ENCODE results near the gene AGFG2.
A peak's percentile ranks its signal among the peaks of the same experiment; 100 is the strongest.

The AGFG2 gene

DNA sequence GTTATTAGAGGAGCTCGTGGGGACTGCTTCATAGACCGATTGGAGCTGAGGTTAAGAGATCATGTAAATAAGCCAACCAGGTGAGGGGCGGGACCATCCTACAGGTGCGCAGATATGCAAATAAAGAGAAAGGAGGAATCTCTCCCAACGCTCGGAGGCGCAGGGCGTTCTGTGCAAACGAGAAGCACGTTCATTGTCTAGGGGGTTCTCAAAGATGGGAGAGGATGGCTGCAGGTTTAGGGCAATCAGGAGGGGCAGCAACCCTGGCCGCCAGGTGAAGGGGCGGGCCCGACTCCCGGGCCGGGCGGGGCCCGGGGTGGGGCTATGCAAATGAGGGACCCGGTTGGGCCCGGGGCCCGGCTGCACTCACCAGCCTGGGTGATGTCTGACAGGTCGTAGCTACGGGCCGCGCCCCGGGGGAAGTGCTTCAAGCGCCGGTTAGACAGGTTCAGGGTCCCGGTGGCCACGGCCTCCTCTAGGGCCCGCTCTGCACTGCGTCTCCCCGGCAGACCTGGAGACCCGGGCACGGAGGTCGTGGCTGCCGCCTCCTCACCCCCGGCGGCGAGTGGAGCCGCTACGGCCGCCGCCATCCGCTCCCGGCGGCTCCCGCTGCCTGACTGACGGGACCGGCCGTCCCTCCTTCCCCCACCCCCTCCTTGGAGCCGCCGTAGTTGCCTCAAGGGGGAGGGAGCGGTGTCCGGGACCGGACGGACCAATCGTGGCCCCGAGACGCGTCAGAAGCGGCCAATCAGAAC, 46.7 kb downstream of the AGFG2 start, which contains the start of gene LRCH4:
TSS of gene LRCH4 (minus strand) at position 619 of the 755 bp plus-strand sequence. CDS start at position 590, 29 bp downstream.
- TF ChIP-seq GABPA (IDR thresholded peaks at IDR 0.05; ENCODE audit: low read depth) (peak; percentile 32), SPI1 (IDR thresholded peaks at IDR 0.05; ENCODE audit: borderline replicate concordance, low read depth) (no peak), CTCF (IDR thresholded peaks at IDR 0.05; ENCODE audit: insufficient read depth, low read length) (no peak), REST (IDR thresholded peaks at IDR 0.05; ENCODE audit: insufficient replicate concordance, low read depth) (peak; percentile 56), POLR2AphosphoS5 (IDR thresholded peaks at IDR 0.05; ENCODE audit: low read depth) (peak; percentile 96)
- Histone ChIP-seq H3K4me3 (replicated peaks; ENCODE audit: insufficient read depth, low read length) (peak within 1 kb of the TSS; percentile 94), H3K27me3 (ENCODE audit: insufficient read depth, poor library complexity, severe bottlenecking) (no peaks in the 10 kb centered on the region), H3K27ac (replicated peaks) (peak within 1 kb of the TSS; percentile 94)
- peak in 1 of 2 experiments; percentile 31 for DNase-seq (ENCODE audit: low read depth in 1 of 2, low spot score in 1 of 2)

GRCh38 chr7:100586266-100587025, 47.4 kb downstream of the AGFG2 start, which contains the start of gene FBXO24:
Gene FBXO24 (plus strand): TSS chr7:100586328. CDS start chr7:100586626, 298 bp downstream.
- TF ChIP-seq GABPA (IDR thresholded peaks at IDR 0.05; ENCODE audit: low read depth) (peak; percentile 26; the same call in 1 of the 2 replicates), POLR2AphosphoS5 (IDR thresholded peaks at IDR 0.05; ENCODE audit: low read depth) (no peak; the same call in 1 of the 2 replicates)
- Histone ChIP-seq H3K4me3 (replicated peaks; ENCODE audit: insufficient read depth, low read length) (peak within 1 kb of the TSS; percentile 94), H3K27me3 (ENCODE audit: insufficient read depth, poor library complexity, severe bottlenecking) (no peaks in the 10 kb centered on the region), H3K27ac (replicated peaks) (peak within 1 kb of the TSS; percentile 94)
- DNase-seq (ENCODE audit: low read depth in 1 of 2, low spot score in 1 of 2), result peak; percentile 100

DNA sequence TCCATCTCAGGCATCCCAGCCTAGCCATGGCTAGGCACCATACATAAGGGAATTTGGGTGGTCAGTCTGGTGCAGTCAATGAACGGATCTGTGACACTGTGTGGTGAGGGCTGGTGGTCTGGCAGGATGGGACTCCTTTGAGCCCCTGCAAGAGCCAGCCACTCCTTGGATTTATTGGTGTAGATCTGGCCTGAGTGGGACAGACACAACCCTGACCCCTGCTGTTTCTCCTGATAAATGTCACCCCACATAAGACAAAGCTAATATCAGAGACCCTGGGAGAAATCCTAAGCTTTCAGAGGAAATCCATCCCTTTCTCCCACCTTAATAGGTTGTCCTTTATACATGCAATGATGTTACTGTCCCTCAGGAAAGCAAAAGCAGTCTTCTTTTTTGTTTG, 49.4 kb downstream of the AGFG2 start:
- no peak overlapping the region for H3K27ac ChIP-seq (replicated peaks)
- no peaks in the 10 kb centered on the region for H3K27me3 ChIP-seq (ENCODE audit: insufficient read depth, poor library complexity, severe bottlenecking)
- no peak overlapping the region for H3K4me3 ChIP-seq (replicated peaks; ENCODE audit: insufficient read depth, low read length)
- TF ChIP-seq POLR2AphosphoS5 (IDR thresholded peaks at IDR 0.05; ENCODE audit: low read depth), result no peak
- TF ChIP-seq CTCF (IDR thresholded peaks at IDR 0.05; ENCODE audit: insufficient read depth, low read length), result peak; percentile 32
- no peak for TF ChIP-seq SPI1 (IDR thresholded peaks at IDR 0.05; ENCODE audit: borderline replicate concordance, low read depth)
- TF ChIP-seq GABPA (IDR thresholded peaks at IDR 0.05; ENCODE audit: low read depth), result no peak
- DNase-seq (ENCODE audit: low read depth in 1 of 2, low spot score in 1 of 2), result peak in 1 of 2 experiments; percentile 33

DNA sequence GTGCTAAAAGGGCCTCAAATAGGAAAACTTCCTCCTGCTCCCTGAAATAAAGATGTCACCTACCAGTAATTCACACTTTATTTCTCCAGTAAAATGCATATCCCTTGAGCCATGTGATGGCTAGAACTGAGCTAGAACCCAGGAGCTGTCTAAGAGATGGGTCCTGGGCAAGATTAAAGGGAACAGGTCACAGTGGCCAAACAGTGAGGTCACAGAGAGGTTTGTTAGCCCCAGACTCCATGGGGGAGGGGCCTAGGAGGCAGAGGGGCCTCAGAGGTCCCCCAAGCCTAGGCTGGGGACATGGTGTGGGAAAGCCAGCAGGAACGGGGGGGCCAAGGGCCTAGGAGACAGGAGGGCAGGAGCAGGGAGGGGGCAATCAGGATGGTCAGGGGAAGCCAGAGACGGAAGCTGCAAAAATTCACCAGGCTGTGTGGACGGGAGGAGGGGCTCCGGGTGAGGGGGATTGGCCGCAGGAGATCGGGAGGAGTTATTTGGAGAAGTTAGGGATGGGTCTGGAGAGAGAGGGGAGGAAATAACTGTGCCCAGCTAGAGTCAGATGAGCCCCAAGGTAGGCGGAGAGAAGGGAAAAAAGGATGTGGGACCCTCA, 50.4 kb downstream of the AGFG2 start:
- Histone ChIP-seq H3K27ac (replicated peaks) (no peak overlapping the region), H3K4me3 (replicated peaks; ENCODE audit: insufficient read depth, low read length) (no peak overlapping the region), H3K27me3 (ENCODE audit: insufficient read depth, poor library complexity, severe bottlenecking) (no peaks in the 10 kb centered on the region)
- TF ChIP-seq SPI1 (IDR thresholded peaks at IDR 0.05; ENCODE audit: borderline replicate concordance, low read depth), result no peak
- TF ChIP-seq CTCF (IDR thresholded peaks at IDR 0.05; ENCODE audit: insufficient read depth, low read length), result no peak
- no peak for TF ChIP-seq POLR2AphosphoS5 (IDR thresholded peaks at IDR 0.05; ENCODE audit: low read depth)
- no peak for DNase-seq (ENCODE audit: low read depth in 1 of 2, low spot score in 1 of 2)

Data from HL-60 (cell line).